Measurements from ENCODE around the gene CAMKV.
"Not testable (repeated sequence)": the region's sequence is repeated elsewhere in the genome, so short reads cannot be mapped to it uniquely, and the experiment has no call there.

DNA sequence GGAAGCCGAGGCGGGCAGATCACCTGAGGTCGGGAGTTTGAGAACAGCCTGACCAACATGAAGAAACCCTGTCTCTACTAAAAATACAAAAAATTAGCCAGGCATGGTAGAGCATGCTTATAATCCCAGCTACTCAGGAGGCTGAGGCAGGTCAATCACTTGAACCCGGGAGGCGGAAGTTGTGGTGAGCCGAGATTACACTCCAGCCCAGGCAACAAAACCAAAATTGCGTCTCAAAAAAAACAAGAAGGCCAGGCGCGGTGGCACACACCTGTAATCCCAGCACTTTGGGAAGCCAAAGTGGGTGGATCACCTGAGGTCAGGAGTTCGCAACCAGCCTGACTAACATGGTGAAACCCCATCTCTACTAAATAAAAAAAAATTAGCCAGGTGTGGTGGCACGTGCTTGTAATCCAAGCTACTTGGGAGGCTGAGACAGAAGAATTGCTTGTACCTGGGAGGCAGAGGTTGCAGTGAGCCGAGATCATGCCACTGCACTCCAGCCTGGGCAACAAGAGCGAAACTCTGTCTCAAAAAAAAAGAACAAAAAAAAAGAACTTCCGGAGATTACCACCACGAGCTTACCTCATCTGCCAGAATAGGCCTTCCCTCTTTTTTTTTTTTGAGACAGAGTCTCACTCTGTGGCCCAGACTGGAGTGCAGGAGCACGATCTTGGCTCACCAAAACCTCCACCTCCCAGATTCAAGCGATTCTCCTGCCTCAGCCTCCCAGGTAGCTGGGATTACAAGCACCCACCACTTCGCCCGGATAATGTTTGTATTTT, 48.3 kb upstream of the CAMKV start:
- TF ChIP-seq, protein P1, sequence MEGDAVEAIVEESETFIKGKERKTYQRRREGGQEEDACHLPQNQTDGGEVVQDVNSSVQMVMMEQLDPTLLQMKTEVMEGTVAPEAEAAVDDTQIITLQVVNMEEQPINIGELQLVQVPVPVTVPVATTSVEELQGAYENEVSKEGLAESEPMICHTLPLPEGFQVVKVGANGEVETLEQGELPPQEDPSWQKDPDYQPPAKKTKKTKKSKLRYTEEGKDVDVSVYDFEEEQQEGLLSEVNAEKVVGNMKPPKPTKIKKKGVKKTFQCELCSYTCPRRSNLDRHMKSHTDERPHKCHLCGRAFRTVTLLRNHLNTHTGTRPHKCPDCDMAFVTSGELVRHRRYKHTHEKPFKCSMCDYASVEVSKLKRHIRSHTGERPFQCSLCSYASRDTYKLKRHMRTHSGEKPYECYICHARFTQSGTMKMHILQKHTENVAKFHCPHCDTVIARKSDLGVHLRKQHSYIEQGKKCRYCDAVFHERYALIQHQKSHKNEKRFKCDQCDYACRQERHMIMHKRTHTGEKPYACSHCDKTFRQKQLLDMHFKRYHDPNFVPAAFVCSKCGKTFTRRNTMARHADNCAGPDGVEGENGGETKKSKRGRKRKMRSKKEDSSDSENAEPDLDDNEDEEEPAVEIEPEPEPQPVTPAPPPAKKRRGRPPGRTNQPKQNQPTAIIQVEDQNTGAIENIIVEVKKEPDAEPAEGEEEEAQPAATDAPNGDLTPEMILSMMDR (IDR thresholded peaks at IDR 0.05; ENCODE audit: insufficient read depth, low read length, poor library complexity, severe bottlenecking): not testable (repeated sequence)
- TF ChIP-seq EZH2phosphoT487 (conservative IDR thresholded peaks at IDR 0.05; ENCODE audit: low read length): not testable (repeated sequence)
